Endothelial cell of umbilical vein (primary cell): Measurements from ENCODE around the gene SESN1.

ENCODE experiments used
- EZH2 ChIP-seq: IDR thresholded peaks from 2 replicates; pipeline ENCODE4 v1.6.1; 2012; ENCODE audit warnings: borderline replicate concordance, low read depth, mild to moderate bottlenecking, moderate library complexity, low read length, inconsistent platforms; ENCODE audit not compliant: severe bottlenecking
- GATA2 ChIP-seq: IDR thresholded peaks from 2 replicates; pipeline ENCODE4 v1.7.0; 2011; ENCODE audit warnings: low read depth, mild to moderate bottlenecking, moderate library complexity, mixed read lengths, low read length; ENCODE audit not compliant: insufficient read length, insufficient read depth
- JUN ChIP-seq: IDR thresholded peaks from 2 replicates; pipeline ENCODE4 v1.6.1; 2011; ENCODE audit warnings: borderline replicate concordance, low read depth; ENCODE audit not compliant: insufficient read length, insufficient read depth
- MYC ChIP-seq: IDR thresholded peaks from one replicate; pipeline ENCODE4 v1.6.1; 2011; ENCODE audit warnings: mild to moderate bottlenecking, low read depth, low read length
- POLR2A ChIP-seq: IDR thresholded peaks from 2 replicates; pipeline ENCODE4 v1.6.1; 2012; ENCODE audit warnings: low read depth, mild to moderate bottlenecking, control low read depth, low read length
- POLR2AphosphoS5 ChIP-seq: IDR thresholded peaks from 2 replicates; pipeline ENCODE4 v1.6.1; 2012; ENCODE audit warnings: low read depth, mild to moderate bottlenecking, control low read depth, low read length, moderate library complexity; ENCODE audit not compliant: insufficient read depth
- TF ChIP-seq, protein P1 (sequence below), 2 donors: IDR thresholded peaks; 1 replicate in 1 of 2; 2 replicates in 1 of 2; pipeline ENCODE4 v1.5.1; 2011; ENCODE audit warnings: low read length in 2 of 2, mild to moderate bottlenecking in 2 of 2, moderate library complexity in 2 of 2, control low read depth in 1 of 2, inconsistent platforms in 1 of 2, low read depth in 1 of 2; ENCODE audit not compliant: insufficient read depth in 1 of 2; ENCODE audit errors: extremely low read depth in 1 of 2
- TF ChIP-seq, protein P2 (sequence below): IDR thresholded peaks from 2 replicates; pipeline ENCODE4 v1.6.1; 2011; ENCODE audit not compliant: insufficient read depth, insufficient read length

DNA sequence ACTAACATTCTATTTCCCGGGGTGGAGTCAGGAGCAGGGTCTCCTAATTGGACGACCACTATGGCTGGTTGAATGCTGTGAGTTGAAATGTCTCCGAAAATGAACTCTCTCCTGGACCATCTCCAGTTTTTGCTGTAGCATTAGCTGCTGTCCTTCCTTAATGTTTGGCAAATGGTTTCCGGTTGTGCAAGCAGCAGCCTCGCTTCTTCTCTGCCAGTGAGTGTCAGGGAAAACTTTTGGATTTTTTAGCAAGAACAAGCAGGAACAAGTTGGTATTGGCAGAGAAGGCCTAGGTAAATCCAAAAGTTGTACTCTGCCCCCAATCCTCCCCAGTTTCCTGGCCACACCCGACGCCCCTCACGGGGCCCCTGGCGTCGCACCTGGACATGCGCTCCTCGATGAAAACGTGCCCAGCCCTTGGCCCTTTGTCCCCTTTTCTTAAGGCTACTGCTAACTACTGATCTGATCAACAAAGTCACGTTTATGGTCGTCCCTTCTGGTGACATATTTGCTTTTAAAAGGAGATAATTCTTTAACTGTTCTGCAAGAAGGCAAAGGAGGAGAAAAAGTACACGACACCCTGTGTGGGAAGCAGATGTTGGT is 143.2 kb downstream of the SESN1 start:
- TF ChIP-seq, protein P1, sequence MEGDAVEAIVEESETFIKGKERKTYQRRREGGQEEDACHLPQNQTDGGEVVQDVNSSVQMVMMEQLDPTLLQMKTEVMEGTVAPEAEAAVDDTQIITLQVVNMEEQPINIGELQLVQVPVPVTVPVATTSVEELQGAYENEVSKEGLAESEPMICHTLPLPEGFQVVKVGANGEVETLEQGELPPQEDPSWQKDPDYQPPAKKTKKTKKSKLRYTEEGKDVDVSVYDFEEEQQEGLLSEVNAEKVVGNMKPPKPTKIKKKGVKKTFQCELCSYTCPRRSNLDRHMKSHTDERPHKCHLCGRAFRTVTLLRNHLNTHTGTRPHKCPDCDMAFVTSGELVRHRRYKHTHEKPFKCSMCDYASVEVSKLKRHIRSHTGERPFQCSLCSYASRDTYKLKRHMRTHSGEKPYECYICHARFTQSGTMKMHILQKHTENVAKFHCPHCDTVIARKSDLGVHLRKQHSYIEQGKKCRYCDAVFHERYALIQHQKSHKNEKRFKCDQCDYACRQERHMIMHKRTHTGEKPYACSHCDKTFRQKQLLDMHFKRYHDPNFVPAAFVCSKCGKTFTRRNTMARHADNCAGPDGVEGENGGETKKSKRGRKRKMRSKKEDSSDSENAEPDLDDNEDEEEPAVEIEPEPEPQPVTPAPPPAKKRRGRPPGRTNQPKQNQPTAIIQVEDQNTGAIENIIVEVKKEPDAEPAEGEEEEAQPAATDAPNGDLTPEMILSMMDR (IDR thresholded peaks at IDR 0.05; ENCODE audit: extremely low read depth in 1 of 2, insufficient read depth in 1 of 2, low read depth in 1 of 2, low read length in 2 of 2): no peak
- TF ChIP-seq POLR2A: no peak
- no peak for TF ChIP-seq POLR2AphosphoS5
- TF ChIP-seq EZH2: no peak
- no peak for TF ChIP-seq JUN
- TF ChIP-seq, protein P2, sequence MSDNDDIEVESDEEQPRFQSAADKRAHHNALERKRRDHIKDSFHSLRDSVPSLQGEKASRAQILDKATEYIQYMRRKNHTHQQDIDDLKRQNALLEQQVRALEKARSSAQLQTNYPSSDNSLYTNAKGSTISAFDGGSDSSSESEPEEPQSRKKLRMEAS: no peak
- no peak for TF ChIP-seq MYC
- no peak for TF ChIP-seq GATA2
